HepG2 (cell line): ENCODE measurements around the gene ZNF563. TPM values are rescaled to one million over a fixed set of nuclear protein-coding genes. Genes with fewer than 3 reads are reported as not detected.

Source experiments
- NCOA5 ChIP-seq: sonication (generic); formaldehyde crosslinking; IDR thresholded peaks from 2 replicates; pipeline ENCODE4 v1.4.0; 2020; ENCODE audit warnings: missing genetic modification reagents
- REXO4 ChIP-seq: sonication (generic); formaldehyde crosslinking; IDR thresholded peaks from 2 replicates; pipeline ENCODE4 v1.8.0; 2022; ENCODE audit warnings: missing genetic modification reagents, mild to moderate bottlenecking, borderline replicate concordance
- ZFP90 ChIP-seq: sonication (generic); formaldehyde crosslinking; IDR thresholded peaks from 2 replicates; pipeline ENCODE4 v1.8.0; 2022; ENCODE audit warnings: missing genetic modification reagents, mild to moderate bottlenecking, inconsistent platforms, borderline replicate concordance
- ZNF558 ChIP-seq: sonication (generic); formaldehyde crosslinking; IDR thresholded peaks from 2 replicates; pipeline ENCODE4 v1.9.0; 2022; ENCODE audit warnings: mild to moderate bottlenecking, missing genetic modification reagents, borderline replicate concordance
- polyA plus RNA-seq, 8 experiments: library from polyadenylated mRNA; depleted of rRNA in 3 of 8; stranded (reverse) in 7 of 8; unstranded in 1 of 8; fragments of >200 nt; fragmentation: Illumina TruSeq in 4 of 8; extraction: Trizol in 4 of 8; gene quantifications; 2 replicates each; pipeline versions ENCODE4 v1.2.1 to v1.2.3, GENCODE V29; 2011 to 2016; ENCODE audit warnings: low read depth in 4 of 8, missing spikeins in 1 of 8, mixed read lengths in 1 of 8; ENCODE audit not compliant: insufficient read depth in 1 of 8
- total RNA-seq, 5 experiments: library from RNA; depleted of rRNA; stranded (reverse); fragments of >200 nt; fragmentation: Illumina TruSeq; extraction: Trizol; gene quantifications; 2 replicates each; pipeline ENCODE4 v1.2.3, GENCODE V29; 2016; ENCODE audit warnings: low read depth in 1 of 5
- TF ChIP-seq, protein P1 (sequence below): sonication (generic); formaldehyde crosslinking; IDR thresholded peaks from 2 replicates; pipeline ENCODE4 v1.5.1; 2020; ENCODE audit warnings: mild to moderate bottlenecking, missing genetic modification reagents, borderline replicate concordance
- TF ChIP-seq, protein P2 (sequence below): IDR thresholded peaks from 2 replicates; pipeline ENCODE4 v1.6.1; 2018; ENCODE audit warnings: missing genetic modification reagents, mild to moderate bottlenecking, missing compliant biosample characterization
- TF ChIP-seq, protein P3 (sequence below): sonication (generic); formaldehyde crosslinking; conservative IDR thresholded peaks from 2 replicates; pipeline ENCODE4 v1.4.0; 2020; ENCODE audit warnings: missing genetic modification reagents
- TF ChIP-seq, protein P4 (sequence below): sonication (generic); formaldehyde crosslinking; IDR thresholded peaks from 2 replicates; pipeline ENCODE4 v1.4.0; 2020; ENCODE audit warnings: mild to moderate bottlenecking, missing genetic modification reagents
- TF ChIP-seq, protein P5 (sequence below): sonication (generic); formaldehyde crosslinking; IDR thresholded peaks from 2 replicates; pipeline ENCODE4 v1.4.0; 2020; ENCODE audit warnings: missing genetic modification reagents, borderline replicate concordance
- TF ChIP-seq, protein P6 (sequence below): sonication (generic); formaldehyde crosslinking; IDR thresholded peaks from 2 replicates; pipeline ENCODE4 v1.4.0; 2020; ENCODE audit warnings: mild to moderate bottlenecking, missing genetic modification reagents

Gene ZNF563
- total and polyA plus RNA-seq, 2 of the 13 experiments (the other 11 are each of a cell fraction or from before 2014, with no cell fraction given), result 7.5 to 19.5 TPM

DNA sequence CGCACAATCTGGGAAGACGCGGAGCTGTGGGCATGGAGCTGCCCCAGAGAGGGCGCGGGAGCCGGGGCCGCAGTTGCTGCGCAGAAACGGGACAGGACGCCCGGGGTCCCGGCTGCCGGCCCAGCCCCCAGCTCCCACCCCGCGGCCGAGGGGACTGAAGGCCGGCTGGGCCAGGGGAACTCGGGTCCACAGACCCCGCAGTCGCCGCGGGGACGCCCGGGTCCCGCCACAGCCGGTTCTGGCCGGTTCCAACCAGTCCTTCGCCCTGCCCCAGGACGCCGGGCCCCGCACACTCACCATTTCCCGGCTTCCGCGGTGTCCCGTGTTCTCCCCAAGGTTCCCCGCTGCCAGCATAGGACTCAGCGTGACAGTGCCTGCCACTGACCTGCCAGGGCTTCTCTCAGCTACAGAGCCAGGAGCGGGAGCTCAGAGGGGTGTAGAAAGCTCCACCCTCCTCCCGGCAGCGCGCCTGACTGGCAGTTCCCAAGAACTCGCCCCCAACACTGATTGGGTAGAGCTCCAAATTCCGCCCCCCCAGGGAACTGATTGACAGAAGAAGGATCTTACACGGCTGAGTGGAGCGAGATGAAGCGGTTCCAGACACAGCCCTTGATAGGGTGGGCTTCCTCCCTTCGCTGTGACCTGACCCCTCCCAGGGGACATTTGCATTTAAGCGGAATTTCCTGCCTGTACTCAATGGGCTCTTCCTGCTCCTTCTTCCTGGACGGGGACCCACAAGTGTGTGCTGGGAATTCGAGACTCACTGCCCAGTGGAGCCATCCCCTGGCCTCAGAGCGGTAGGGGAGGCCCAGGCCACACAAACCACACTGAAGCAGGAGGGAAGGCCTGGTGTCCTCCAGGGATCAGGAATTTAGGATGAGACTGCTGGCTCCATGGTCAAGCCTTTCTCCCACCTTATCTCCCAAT, 32.1 kb upstream of the ZNF563 start, which contains the start of gene ZNF442 (continued):
- TF ChIP-seq, protein P1, sequence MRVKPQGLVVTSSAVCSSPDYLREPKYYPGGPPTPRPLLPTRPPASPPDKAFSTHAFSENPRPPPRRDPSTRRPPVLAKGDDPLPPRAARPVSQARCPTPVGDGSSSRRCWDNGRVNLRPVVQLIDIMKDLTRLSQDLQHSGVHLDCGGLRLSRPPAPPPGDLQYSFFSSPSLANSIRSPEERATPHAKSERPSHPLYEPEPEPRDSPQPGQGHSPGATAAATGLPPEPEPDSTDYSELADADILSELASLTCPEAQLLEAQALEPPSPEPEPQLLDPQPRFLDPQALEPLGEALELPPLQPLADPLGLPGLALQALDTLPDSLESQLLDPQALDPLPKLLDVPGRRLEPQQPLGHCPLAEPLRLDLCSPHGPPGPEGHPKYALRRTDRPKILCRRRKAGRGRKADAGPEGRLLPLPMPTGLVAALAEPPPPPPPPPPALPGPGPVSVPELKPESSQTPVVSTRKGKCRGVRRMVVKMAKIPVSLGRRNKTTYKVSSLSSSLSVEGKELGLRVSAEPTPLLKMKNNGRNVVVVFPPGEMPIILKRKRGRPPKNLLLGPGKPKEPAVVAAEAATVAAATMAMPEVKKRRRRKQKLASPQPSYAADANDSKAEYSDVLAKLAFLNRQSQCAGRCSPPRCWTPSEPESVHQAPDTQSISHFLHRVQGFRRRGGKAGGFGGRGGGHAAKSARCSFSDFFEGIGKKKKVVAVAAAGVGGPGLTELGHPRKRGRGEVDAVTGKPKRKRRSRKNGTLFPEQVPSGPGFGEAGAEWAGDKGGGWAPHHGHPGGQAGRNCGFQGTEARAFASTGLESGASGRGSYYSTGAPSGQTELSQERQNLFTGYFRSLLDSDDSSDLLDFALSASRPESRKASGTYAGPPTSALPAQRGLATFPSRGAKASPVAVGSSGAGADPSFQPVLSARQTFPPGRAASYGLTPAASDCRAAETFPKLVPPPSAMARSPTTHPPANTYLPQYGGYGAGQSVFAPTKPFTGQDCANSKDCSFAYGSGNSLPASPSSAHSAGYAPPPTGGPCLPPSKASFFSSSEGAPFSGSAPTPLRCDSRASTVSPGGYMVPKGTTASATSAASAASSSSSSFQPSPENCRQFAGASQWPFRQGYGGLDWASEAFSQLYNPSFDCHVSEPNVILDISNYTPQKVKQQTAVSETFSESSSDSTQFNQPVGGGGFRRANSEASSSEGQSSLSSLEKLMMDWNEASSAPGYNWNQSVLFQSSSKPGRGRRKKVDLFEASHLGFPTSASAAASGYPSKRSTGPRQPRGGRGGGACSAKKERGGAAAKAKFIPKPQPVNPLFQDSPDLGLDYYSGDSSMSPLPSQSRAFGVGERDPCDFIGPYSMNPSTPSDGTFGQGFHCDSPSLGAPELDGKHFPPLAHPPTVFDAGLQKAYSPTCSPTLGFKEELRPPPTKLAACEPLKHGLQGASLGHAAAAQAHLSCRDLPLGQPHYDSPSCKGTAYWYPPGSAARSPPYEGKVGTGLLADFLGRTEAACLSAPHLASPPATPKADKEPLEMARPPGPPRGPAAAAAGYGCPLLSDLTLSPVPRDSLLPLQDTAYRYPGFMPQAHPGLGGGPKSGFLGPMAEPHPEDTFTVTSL, result no peak; the same call in 1 of the 2 replicates
- TF ChIP-seq REXO4, result 0 out of 2 replicates have a peak, but pooled peaks have one; percentile 25
- TF ChIP-seq NCOA5 (CRISPR knock-in tag), result no peak
- TF ChIP-seq ZFP90 (CRISPR knock-in tag), result 0 out of 2 replicates have a peak, but pooled peaks have one; percentile 64
- TF ChIP-seq, protein P2, sequence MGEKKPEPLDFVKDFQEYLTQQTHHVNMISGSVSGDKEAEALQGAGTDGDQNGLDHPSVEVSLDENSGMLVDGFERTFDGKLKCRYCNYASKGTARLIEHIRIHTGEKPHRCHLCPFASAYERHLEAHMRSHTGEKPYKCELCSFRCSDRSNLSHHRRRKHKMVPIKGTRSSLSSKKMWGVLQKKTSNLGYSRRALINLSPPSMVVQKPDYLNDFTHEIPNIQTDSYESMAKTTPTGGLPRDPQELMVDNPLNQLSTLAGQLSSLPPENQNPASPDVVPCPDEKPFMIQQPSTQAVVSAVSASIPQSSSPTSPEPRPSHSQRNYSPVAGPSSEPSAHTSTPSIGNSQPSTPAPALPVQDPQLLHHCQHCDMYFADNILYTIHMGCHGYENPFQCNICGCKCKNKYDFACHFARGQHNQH (CRISPR knock-in tag), result peak; percentile 27; the same call in 1 of the 2 replicates
- TF ChIP-seq, protein P3, sequence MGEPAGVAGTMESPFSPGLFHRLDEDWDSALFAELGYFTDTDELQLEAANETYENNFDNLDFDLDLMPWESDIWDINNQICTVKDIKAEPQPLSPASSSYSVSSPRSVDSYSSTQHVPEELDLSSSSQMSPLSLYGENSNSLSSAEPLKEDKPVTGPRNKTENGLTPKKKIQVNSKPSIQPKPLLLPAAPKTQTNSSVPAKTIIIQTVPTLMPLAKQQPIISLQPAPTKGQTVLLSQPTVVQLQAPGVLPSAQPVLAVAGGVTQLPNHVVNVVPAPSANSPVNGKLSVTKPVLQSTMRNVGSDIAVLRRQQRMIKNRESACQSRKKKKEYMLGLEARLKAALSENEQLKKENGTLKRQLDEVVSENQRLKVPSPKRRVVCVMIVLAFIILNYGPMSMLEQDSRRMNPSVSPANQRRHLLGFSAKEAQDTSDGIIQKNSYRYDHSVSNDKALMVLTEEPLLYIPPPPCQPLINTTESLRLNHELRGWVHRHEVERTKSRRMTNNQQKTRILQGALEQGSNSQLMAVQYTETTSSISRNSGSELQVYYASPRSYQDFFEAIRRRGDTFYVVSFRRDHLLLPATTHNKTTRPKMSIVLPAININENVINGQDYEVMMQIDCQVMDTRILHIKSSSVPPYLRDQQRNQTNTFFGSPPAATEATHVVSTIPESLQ (CRISPR knock-in tag), result no peak
- TF ChIP-seq, protein P4, sequence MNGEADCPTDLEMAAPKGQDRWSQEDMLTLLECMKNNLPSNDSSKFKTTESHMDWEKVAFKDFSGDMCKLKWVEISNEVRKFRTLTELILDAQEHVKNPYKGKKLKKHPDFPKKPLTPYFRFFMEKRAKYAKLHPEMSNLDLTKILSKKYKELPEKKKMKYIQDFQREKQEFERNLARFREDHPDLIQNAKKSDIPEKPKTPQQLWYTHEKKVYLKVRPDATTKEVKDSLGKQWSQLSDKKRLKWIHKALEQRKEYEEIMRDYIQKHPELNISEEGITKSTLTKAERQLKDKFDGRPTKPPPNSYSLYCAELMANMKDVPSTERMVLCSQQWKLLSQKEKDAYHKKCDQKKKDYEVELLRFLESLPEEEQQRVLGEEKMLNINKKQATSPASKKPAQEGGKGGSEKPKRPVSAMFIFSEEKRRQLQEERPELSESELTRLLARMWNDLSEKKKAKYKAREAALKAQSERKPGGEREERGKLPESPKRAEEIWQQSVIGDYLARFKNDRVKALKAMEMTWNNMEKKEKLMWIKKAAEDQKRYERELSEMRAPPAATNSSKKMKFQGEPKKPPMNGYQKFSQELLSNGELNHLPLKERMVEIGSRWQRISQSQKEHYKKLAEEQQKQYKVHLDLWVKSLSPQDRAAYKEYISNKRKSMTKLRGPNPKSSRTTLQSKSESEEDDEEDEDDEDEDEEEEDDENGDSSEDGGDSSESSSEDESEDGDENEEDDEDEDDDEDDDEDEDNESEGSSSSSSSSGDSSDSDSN (CRISPR knock-in tag), result peak; percentile 87
- no peak for TF ChIP-seq ZNF558 (CRISPR knock-in tag)
- TF ChIP-seq, protein P5, sequence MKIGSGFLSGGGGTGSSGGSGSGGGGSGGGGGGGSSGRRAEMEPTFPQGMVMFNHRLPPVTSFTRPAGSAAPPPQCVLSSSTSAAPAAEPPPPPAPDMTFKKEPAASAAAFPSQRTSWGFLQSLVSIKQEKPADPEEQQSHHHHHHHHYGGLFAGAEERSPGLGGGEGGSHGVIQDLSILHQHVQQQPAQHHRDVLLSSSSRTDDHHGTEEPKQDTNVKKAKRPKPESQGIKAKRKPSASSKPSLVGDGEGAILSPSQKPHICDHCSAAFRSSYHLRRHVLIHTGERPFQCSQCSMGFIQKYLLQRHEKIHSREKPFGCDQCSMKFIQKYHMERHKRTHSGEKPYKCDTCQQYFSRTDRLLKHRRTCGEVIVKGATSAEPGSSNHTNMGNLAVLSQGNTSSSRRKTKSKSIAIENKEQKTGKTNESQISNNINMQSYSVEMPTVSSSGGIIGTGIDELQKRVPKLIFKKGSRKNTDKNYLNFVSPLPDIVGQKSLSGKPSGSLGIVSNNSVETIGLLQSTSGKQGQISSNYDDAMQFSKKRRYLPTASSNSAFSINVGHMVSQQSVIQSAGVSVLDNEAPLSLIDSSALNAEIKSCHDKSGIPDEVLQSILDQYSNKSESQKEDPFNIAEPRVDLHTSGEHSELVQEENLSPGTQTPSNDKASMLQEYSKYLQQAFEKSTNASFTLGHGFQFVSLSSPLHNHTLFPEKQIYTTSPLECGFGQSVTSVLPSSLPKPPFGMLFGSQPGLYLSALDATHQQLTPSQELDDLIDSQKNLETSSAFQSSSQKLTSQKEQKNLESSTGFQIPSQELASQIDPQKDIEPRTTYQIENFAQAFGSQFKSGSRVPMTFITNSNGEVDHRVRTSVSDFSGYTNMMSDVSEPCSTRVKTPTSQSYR (CRISPR knock-in tag), result no peak
- TF ChIP-seq, protein P6, sequence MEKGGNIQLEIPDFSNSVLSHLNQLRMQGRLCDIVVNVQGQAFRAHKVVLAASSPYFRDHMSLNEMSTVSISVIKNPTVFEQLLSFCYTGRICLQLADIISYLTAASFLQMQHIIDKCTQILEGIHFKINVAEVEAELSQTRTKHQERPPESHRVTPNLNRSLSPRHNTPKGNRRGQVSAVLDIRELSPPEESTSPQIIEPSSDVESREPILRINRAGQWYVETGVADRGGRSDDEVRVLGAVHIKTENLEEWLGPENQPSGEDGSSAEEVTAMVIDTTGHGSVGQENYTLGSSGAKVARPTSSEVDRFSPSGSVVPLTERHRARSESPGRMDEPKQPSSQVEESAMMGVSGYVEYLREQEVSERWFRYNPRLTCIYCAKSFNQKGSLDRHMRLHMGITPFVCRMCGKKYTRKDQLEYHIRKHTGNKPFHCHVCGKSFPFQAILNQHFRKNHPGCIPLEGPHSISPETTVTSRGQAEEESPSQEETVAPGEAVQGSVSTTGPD (CRISPR knock-in tag), result no peak
